ENCODE measurements around the gene DHX30.

Gene DHX30

DNA sequence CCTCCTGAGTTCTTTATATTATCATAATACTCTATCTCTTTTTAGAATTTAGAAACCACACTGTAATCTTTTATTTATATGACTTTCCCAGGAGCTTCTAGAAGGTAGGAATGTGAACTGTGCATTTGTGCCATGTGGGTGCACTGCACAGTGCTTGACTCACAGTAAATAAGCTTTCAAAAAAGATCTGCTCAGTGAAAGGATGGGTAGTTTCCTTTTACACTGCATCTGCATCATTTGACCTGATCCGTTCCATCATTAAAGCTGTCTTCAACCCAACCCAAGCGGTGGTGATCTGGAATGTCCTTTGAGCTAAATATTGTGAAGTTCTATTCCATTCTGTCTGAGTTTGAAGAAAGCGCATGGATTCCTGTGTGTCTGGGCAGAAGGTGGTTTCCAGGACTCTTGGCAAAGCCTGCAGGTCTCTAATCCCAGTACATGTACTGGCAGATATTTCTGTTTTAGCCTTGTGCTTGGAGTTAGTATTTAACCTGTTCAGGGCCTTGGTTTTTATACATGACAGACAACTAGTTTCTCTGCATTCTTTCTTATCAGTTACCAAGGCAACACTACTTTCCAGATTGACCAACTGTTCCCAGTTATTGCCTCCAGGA, 96.7 kb downstream of the DHX30 start:
- DNase-seq: no peak
- in situ Hi-C loops (cut with MboI; ENCODE audit: low pct_unique_long_range_greater_than_20kb, low sequenced_read_pairs): no loop called here
